ENCODE measurements around the gene ANO2. TPM values are rescaled to one million over a fixed set of nuclear protein-coding genes. Genes with fewer than 3 reads are reported as not detected.
A peak's percentile ranks its signal among the peaks of the same experiment; 100 is the strongest.

ANO2 gene
- total and polyA plus RNA-seq, 2 donors = 2.9 to 8.8 TPM

DNA sequence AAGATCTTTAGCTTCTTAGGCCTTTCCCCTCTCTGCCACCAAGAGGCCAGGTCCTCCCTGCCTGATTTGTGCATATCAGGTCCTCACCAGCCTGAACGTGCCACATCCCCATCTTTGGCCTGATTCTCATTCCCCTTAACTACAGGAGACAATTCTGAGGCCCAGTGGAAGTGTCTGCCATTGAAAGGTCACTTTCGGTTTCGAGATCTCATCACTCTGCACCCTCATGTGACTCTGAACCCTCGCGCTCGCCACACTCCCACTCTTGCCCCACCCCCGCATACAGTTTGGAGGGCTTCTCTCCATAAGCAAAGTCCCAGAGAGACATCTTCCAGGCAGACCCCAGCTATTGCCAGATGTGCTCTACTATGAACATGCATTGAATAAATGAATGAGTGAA, 324.2 kb downstream of the ANO2 start:
- Histone ChIP-seq H3K36me3 (ENCODE audit: insufficient read depth) (no peaks in the 10 kb centered on the region), H3K4me1 (ENCODE audit: insufficient read depth) (no peaks in the 10 kb centered on the region), H3K27ac (ENCODE audit: low read depth) (no peak overlapping the region), H3K4me3 (ENCODE audit: low read depth, low read length) (no peak overlapping the region)
- 94% methylated on average over 7 of the region's 7 CpGs for WGBS
- DNase-seq (ENCODE audit: extremely low spot score) = no peak

DNA sequence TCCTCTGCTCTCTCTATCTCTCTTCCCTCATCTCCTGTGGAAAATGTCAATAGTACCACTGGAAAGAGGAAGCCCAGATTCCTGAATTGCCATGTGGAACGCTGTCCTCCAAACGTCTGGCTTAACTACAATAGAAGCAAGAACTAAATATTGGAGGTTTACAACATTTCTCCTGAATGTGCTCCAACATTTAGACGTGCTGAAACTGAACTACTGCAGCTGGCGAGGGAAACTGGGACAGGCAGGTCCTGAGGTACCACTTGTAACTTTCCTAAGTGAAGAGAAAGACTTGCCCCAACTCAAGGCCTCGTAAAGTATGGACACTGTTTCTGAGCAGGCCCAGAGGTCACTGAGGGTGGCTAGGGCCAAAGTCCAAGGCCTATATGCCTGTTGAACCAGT, 325.4 kb downstream of the ANO2 start:
- WGBS = 27% methylated on average over 5 of the region's 5 CpGs
- Histone ChIP-seq H3K4me3 (ENCODE audit: low read depth, low read length) (no peak overlapping the region), H3K36me3 (ENCODE audit: insufficient read depth) (no peaks in the 10 kb centered on the region), H3K4me1 (ENCODE audit: insufficient read depth) (no peaks in the 10 kb centered on the region), H3K27ac (ENCODE audit: low read depth) (no peak overlapping the region)
- peak; percentile 35 for DNase-seq (ENCODE audit: extremely low spot score)

DNA sequence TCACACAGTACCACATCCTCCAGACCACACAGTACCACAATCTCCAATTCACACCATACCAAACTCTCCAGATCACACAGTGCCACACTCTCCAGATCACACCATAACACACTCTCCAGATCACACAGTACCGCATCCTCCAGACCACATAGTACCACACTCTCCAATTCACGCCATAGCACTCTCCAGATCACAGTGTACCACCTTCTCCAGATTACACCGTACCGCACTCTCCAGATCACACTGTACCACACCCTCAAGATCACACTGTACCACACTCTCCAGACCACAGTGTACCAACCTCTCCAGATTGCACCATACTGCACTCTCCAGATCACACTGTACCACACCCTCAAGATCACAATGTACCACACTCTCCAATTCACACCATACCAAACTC, 328.2 kb downstream of the ANO2 start:
- no peak overlapping the region for H3K27ac ChIP-seq (ENCODE audit: low read depth)
- H3K36me3 ChIP-seq (ENCODE audit: insufficient read depth) = no peaks in the 10 kb centered on the region
- DNase-seq (ENCODE audit: extremely low spot score) = no peak
- no peaks in the 10 kb centered on the region for H3K4me1 ChIP-seq (ENCODE audit: insufficient read depth)
- WGBS = 97% methylated on average over 4 of the region's 4 CpGs
- no peak overlapping the region for H3K4me3 ChIP-seq (ENCODE audit: low read depth, low read length)

DNA sequence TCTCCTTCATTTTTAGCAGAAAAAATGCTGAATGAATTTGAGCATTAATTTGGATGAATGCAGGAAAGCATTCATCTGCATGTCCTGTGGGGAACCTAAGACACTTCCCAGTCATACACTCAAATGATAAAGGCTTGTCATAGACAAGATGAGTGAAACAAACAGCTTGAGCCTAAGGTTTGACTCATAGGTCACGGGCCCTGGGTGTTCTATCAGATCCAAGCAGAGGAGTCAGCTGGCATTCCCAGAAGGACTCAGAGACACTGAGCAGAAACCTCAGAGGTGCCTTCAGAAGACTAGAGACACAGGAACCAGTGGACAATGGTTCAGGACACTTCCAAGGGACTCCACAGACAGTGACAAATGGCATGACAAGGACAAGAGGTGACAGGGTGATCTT, 329.3 kb downstream of the ANO2 start:
- no peak overlapping the region for H3K4me3 ChIP-seq (ENCODE audit: low read depth, low read length)
- no peak overlapping the region for H3K27ac ChIP-seq (ENCODE audit: low read depth)
- no peak for DNase-seq (ENCODE audit: extremely low spot score)
- H3K36me3 ChIP-seq (ENCODE audit: insufficient read depth) = no peaks in the 10 kb centered on the region
- no peaks in the 10 kb centered on the region for H3K4me1 ChIP-seq (ENCODE audit: insufficient read depth)
- 95% methylated on average over 1 of the region's 1 CpG for WGBS

DNA sequence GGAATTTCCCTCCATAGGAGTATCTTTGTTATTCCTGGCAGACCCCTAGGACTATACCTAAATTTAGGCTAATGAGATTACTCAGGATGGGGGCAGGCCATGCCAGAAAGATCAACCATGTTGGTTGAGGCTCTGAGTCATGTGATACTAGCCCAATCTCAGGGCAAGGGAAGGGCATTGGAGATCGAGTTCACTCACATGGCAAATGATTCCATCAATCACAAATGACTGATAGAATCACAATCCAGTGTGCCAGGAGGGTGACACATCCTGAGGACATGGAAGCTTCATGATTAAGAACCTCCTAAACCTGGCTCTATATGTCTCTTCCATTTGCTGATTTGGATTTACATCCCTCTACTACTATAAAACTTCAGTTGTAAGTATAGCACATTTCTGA, 330.8 kb downstream of the ANO2 start:
- no peak overlapping the region for H3K4me3 ChIP-seq (ENCODE audit: low read depth, low read length)
- 93% methylated on average over 1 of the region's 1 CpG for WGBS

DNA sequence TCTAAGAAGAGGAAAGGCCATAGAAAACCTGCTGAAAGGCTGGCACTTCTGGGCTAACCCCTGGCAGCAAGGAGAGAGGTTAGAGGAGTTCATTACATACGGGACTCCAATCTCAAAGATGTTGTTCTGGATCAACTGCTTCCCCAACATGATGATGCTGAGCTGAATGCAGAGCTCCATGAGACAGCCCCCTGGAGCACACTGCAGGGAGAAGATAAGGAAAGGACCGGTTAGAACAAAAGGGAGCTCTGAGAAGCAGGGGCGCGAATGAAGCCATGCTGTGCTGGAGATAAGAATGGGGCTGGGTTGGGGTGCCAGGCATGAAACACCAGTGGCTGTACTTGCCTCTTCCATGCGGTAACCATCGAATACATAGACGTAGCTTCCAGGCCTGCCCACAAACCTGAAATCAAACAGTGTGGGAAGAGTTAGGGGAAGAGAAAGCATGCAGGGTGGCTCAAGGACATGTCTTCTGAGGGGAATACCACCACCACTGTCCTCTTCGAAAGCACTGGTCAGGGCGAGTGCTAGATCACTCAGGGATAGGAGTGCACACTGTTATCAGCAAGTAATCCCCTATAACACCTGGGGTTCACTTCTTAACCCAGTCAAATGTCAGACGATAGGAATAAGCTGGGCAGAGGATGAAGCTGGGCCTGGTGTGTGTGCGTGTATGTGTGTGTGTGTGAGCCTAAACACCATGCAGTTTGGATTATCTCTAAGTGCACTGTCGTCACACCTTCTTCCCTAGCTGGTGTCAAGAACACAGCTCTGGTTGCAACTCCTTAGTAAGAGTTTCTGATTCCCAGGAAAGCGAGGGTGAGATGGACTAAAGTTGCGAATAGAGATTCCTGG, 332.3 kb downstream of the ANO2 start:
- DNase-seq (ENCODE audit: extremely low spot score) = no peak
- Histone ChIP-seq H3K27ac (ENCODE audit: low read depth) (no peak overlapping the region), H3K4me1 (ENCODE audit: insufficient read depth) (no peaks in the 10 kb centered on the region), H3K36me3 (ENCODE audit: insufficient read depth) (no peaks in the 10 kb centered on the region), H3K4me3 (ENCODE audit: low read depth, low read length) (no peak overlapping the region)
- WGBS = 91% methylated on average over 14 of the region's 14 CpGs

More for the DNA sequence above, 330.8 kb downstream of the ANO2 start:
- H3K27ac ChIP-seq (ENCODE audit: low read depth) = no peak overlapping the region
- no peaks in the 10 kb centered on the region for H3K4me1 ChIP-seq (ENCODE audit: insufficient read depth)
- no peak for DNase-seq (ENCODE audit: extremely low spot score)
- no peaks in the 10 kb centered on the region for H3K36me3 ChIP-seq (ENCODE audit: insufficient read depth)

DNA sequence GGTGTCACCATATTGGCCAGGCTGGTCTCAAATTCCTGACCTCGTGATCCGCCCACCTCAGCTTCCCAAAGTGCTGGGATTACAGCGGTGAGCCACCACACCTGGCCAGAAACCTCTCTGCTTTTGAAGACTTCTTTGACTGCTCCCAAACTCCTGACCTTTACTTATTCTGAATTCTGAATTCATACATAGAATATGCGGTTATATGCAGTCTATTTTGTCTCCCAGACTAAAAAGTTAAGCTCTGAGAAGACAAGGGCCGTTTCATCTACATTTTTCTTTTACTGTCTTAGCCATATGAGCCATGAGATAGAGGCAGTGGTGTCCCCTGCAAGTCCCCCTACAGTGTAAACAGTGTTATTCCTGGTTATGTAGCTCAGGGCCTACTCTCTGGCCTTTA, 333.9 kb downstream of the ANO2 start:
- Histone ChIP-seq H3K27ac (ENCODE audit: low read depth) (no peak overlapping the region), H3K4me1 (ENCODE audit: insufficient read depth) (no peaks in the 10 kb centered on the region), H3K4me3 (ENCODE audit: low read depth, low read length) (no peak overlapping the region), H3K36me3 (ENCODE audit: insufficient read depth) (no peaks in the 10 kb centered on the region)
- no peak for DNase-seq (ENCODE audit: extremely low spot score)
- WGBS = 87% methylated on average over 5 of the region's 5 CpGs

DNA sequence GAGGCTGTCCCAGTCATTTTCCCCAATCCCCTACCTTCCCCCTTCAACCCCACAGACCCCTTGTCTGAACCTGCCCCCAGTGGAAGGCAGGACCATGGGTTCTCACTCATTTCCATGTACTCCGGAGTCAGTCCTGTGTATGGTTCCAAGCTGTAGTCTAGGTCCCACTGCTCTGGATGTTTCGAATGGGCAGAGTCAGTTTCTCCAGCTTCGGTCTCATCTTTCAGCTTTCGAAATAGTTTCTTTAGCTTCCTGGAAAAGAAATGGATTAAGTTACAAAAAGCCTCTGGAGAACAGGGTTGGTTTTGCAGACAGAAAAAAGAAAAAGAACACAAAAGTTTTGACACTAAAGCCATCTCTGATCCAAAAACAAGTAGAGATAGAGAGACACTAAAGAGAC, 345.7 kb downstream of the ANO2 start:
- no peak for DNase-seq (ENCODE audit: extremely low spot score)
- WGBS = 85% methylated on average over 4 of the region's 4 CpGs
- no peak overlapping the region for H3K27ac ChIP-seq (ENCODE audit: low read depth)
- H3K4me1 ChIP-seq (ENCODE audit: insufficient read depth) = no peaks in the 10 kb centered on the region
- H3K36me3 ChIP-seq (ENCODE audit: insufficient read depth) = no peaks in the 10 kb centered on the region
- no peak overlapping the region for H3K4me3 ChIP-seq (ENCODE audit: low read depth, low read length)

DNA sequence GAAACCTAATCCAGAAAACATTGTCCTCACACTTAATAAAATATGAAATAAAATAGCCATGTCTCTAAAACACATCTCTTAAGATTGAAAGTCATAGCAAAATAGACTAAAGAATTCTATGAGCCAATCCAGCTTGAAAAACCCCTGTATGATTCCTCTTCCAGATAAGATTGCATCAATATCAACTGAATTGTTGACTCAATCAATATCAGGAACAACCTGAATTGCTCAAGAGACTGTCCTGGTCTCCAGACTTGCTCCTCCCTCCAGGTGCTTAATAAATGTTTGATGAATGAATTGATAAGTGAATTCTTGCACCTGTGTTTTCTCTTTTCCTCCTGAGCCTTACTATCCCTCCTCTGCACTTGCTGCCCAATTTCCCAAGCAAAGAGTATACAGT, 351.1 kb downstream of the ANO2 start:
- no peaks in the 10 kb centered on the region for H3K4me1 ChIP-seq (ENCODE audit: insufficient read depth)
- H3K27ac ChIP-seq (ENCODE audit: low read depth) = no peak overlapping the region
- H3K4me3 ChIP-seq (ENCODE audit: low read depth, low read length) = no peak overlapping the region
- no peak for DNase-seq (ENCODE audit: extremely low spot score)
- no peaks in the 10 kb centered on the region for H3K36me3 ChIP-seq (ENCODE audit: insufficient read depth)

DNA sequence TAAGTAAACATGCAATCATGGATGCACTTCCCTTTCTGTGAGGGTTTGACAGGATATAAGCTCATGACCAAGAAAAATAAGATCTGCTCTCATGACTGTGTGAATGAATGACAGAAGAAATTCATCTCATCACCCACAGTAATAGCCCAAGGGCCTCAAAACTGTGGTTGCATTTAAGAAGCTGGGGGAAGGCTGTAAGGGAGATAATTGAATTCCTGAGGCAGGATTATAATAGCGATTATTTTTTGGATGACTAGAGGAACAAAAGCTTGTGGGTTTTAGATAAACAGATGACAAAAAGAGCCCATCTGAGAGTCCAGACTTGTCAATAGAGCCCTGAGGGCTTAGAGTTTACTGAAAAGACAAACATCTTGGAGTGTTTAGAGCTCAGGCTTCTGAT, 352.0 kb downstream of the ANO2 start:
- H3K4me3 ChIP-seq (ENCODE audit: low read depth, low read length) = no peak overlapping the region
- no peaks in the 10 kb centered on the region for H3K36me3 ChIP-seq (ENCODE audit: insufficient read depth)
- H3K4me1 ChIP-seq (ENCODE audit: insufficient read depth) = no peaks in the 10 kb centered on the region
- no peak overlapping the region for H3K27ac ChIP-seq (ENCODE audit: low read depth)
- no peak for DNase-seq (ENCODE audit: extremely low spot score)
- 69% methylated on average over 1 of the region's 1 CpG for WGBS

DNA sequence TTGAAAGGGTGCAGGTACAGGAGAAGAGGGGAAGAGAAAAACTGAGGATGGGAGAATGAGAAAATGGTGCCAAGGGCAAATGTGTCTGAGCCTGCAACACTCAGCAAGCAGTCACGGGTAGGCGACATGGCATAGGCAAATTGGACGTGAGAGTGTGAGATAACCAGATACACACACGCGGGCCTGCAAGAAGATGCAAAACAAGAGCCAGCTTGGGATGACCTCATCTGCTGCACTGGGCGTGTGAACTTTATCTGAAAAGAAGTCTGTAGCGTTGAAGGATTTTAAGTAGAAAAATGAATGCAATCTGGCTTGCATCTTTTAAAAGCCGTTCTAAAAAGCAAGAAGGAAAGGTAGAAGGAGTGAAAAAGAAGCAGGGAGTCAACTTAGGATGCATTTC, 352.7 kb downstream of the ANO2 start:
- Histone ChIP-seq H3K4me3 (ENCODE audit: low read depth, low read length) (no peak overlapping the region), H3K27ac (ENCODE audit: low read depth) (no peak overlapping the region), H3K4me1 (ENCODE audit: insufficient read depth) (no peaks in the 10 kb centered on the region), H3K36me3 (ENCODE audit: insufficient read depth) (no peaks in the 10 kb centered on the region)
- WGBS = 44% methylated on average over 8 of the region's 8 CpGs
- no peak for DNase-seq (ENCODE audit: extremely low spot score)

DNA sequence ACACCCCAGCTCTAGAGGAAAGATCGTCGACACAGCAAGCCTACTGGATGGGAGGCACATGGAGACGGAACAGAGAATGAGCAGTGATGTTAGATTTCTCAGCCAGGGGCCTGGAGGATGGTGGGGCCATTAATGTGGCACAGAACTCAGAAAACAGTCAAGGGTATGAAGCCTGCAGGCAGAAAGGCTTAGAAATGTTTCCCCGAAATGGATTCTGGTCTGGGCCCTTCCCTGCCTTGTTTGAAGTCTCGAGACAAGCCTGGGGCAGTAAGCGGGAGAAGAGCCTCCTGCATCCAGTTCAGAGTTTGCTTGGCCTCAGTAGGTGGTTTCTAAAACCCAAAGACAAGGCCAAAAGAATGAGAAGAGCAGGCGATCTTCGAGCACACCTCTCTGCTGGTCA, 354.7 kb downstream of the ANO2 start:
- no peaks in the 10 kb centered on the region for H3K36me3 ChIP-seq (ENCODE audit: insufficient read depth)
- no peak overlapping the region for H3K27ac ChIP-seq (ENCODE audit: low read depth)
- no peaks in the 10 kb centered on the region for H3K4me1 ChIP-seq (ENCODE audit: insufficient read depth)
- no peak overlapping the region for H3K4me3 ChIP-seq (ENCODE audit: low read depth, low read length)
- WGBS = 96% methylated on average over 8 of the region's 8 CpGs
- no peak for DNase-seq (ENCODE audit: extremely low spot score)

DNA sequence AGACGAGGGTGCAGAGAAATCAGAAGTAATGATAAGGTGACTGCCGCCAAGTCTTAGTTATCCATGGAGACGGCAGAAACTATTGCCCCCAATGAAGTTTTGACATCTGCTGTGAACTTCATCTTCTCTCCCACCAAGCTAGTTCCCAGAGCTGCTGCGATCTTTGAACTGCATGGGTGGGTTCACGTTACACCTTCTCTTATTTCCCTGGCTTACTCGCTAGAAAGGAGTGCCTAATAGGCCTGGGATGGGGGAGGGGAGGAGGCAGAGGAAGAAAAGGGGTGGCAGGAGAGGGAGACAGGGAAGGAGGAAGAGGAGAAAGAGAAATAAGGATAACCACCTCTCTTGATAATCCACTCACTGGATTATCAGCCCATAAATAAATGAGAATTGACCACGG, 356.0 kb downstream of the ANO2 start:
- no peaks in the 10 kb centered on the region for H3K36me3 ChIP-seq (ENCODE audit: insufficient read depth)
- H3K27ac ChIP-seq (ENCODE audit: low read depth) = no peak overlapping the region
- no peak overlapping the region for H3K4me3 ChIP-seq (ENCODE audit: low read depth, low read length)
- 92% methylated on average over 7 of the region's 7 CpGs for WGBS
- no peaks in the 10 kb centered on the region for H3K4me1 ChIP-seq (ENCODE audit: insufficient read depth)
- no peak for DNase-seq (ENCODE audit: extremely low spot score)

DNA sequence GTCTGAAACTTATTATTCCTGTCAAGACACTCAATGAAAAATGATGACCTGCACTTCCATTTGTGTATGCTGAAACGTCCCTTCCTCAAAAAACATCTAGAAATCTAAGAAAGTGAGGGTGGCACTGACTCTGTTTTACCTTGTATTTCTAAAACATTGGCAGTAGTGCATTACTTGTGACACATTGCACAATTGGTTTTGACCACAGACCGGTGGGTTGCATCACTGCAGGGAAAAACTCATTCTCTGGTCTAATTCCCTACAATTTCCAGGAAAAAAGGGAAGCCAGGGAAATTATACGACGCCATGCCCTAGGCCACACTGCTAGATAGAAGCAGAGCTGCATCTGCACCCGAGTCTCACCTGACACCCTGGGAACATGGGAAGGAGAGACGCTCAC, 356.5 kb downstream of the ANO2 start:
- H3K27ac ChIP-seq (ENCODE audit: low read depth) = no peak overlapping the region
- no peak for DNase-seq (ENCODE audit: extremely low spot score)
- 90% methylated on average over 6 of the region's 6 CpGs for WGBS
- no peaks in the 10 kb centered on the region for H3K4me1 ChIP-seq (ENCODE audit: insufficient read depth)
- H3K36me3 ChIP-seq (ENCODE audit: insufficient read depth) = no peaks in the 10 kb centered on the region
- H3K4me3 ChIP-seq (ENCODE audit: low read depth, low read length) = no peak overlapping the region

DNA sequence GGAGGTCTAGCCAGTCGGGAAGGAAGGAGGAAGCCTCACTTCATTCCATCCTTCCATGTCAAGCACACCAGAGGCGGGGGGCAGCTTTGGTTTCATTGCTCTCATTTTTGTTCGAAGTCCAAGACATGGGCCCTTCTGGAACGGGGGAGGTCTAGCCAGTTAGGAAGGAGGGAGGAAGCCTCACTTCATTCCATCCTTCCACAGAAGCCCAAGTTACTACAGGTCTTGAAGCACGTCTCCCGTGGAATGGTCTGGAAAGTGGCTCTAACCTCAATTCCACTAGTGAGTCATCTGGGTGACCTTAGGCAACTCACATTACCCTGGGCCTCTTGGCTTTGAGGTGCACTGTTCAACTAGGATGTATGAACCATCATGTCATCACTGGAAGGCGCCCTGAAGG, 356.9 kb downstream of the ANO2 start:
- no peak for DNase-seq (ENCODE audit: extremely low spot score)
- Histone ChIP-seq H3K27ac (ENCODE audit: low read depth) (no peak overlapping the region), H3K36me3 (ENCODE audit: insufficient read depth) (no peaks in the 10 kb centered on the region), H3K4me1 (ENCODE audit: insufficient read depth) (no peaks in the 10 kb centered on the region), H3K4me3 (ENCODE audit: low read depth, low read length) (no peak overlapping the region)
- 76% methylated on average over 7 of the region's 7 CpGs for WGBS

Measured in urinary bladder (tissue), 4 donors.